Measurements from ENCODE around the gene SCML1. TPM values are rescaled to one million over a fixed set of nuclear protein-coding genes. Genes with fewer than 3 reads are reported as not detected.

SCML1 gene
- total RNA-seq, 1 donor from 2014 or later, result 5.1 TPM

DNA sequence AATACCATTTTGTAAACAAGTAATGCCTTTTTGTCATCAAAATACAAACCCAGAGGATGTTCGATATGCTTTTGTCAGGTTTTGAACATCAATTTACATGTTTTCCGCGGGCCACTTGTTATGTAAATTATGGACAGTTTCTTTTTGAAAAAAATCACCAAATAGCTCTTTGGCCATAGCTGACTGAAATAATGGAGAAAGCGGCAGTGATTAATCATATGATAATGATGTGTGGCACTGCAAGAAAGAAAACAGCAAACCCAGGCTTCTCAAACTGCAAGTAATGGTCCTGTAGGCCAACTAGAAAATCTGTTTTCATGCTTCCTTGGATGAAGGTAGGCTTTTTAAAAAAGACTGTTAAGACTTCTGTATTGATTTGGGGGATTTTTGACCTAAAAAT, 15.6 kb upstream of the SCML1 start:
- H3K4me3 ChIP-seq (ENCODE audit: insufficient read depth, low read depth, low read length), result no peak overlapping the region
- Mint-ChIP-seq H3K36me3 (ENCODE audit: low read depth, unreplicated experiment) (peaks cover 3% of the 10 kb centered on the region), H3K4me1 (ENCODE audit: low read depth, unreplicated experiment) (no peaks in the 10 kb centered on the region), H3K27me3 (ENCODE audit: low read depth, unreplicated experiment) (no peaks in the 10 kb centered on the region), H3K27ac (ENCODE audit: unreplicated experiment) (no peak overlapping the region), H3K9me3 (ENCODE audit: unreplicated experiment) (no peaks in the 10 kb centered on the region), H3K4me3 (ENCODE audit: unreplicated experiment) (no peak overlapping the region)
- H3K27ac ChIP-seq (ENCODE audit: low read depth, low read length), result no peak overlapping the region
- DNase-seq (ENCODE audit: low read depth) (no peak), FAIRE-seq (no peak)
- H3K4me1 ChIP-seq (ENCODE audit: insufficient read depth, low read length), result no peaks in the 10 kb centered on the region
- H3K9me3 ChIP-seq (ENCODE audit: insufficient read depth, low read depth, low read length), result no peaks in the 10 kb centered on the region
- no peaks in the 10 kb centered on the region for H3K36me3 ChIP-seq (ENCODE audit: insufficient read depth, low read length)
- H3K79me2 ChIP-seq (ENCODE audit: insufficient read depth, low read length), result no peaks in the 10 kb centered on the region
- H3K27me3 ChIP-seq (ENCODE audit: insufficient read depth, low read length), result no peaks in the 10 kb centered on the region
- H4K20me1 ChIP-seq (ENCODE audit: insufficient read depth, low read length), result no peaks in the 10 kb centered on the region
- no peak overlapping the region for H2AFZ ChIP-seq (ENCODE audit: low read depth, low read length)
- H3K4me2 ChIP-seq (ENCODE audit: low read length), result no peak overlapping the region
- TF ChIP-seq EZH2 (IDR thresholded peaks at IDR 0.05; ENCODE audit: insufficient read depth, low read length), result no peak
- TF ChIP-seq, protein P1, sequence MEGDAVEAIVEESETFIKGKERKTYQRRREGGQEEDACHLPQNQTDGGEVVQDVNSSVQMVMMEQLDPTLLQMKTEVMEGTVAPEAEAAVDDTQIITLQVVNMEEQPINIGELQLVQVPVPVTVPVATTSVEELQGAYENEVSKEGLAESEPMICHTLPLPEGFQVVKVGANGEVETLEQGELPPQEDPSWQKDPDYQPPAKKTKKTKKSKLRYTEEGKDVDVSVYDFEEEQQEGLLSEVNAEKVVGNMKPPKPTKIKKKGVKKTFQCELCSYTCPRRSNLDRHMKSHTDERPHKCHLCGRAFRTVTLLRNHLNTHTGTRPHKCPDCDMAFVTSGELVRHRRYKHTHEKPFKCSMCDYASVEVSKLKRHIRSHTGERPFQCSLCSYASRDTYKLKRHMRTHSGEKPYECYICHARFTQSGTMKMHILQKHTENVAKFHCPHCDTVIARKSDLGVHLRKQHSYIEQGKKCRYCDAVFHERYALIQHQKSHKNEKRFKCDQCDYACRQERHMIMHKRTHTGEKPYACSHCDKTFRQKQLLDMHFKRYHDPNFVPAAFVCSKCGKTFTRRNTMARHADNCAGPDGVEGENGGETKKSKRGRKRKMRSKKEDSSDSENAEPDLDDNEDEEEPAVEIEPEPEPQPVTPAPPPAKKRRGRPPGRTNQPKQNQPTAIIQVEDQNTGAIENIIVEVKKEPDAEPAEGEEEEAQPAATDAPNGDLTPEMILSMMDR (IDR thresholded peaks at IDR 0.05; ENCODE audit: insufficient read depth, low read depth, low read length), result no peak
- no peak overlapping the region for H3K9ac ChIP-seq (ENCODE audit: low read length)

DNA sequence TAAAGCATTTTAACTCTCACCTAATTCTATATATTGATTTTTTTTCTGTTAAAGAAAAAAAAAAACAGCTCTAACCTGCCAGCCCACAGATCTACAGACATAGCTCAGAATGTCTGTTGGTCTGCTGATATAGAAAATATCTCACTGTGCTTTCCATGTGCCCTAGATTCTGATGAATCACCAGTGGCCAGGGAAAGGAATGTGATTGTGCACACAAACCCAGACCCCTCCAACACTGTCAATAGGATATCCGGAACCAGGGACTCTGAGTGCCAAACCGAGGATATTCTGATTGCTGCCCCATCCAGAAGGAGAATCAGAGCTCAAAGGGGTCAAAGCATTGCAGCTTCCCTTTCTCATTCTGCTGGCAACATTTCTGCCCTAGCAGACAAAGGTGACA, 12.1 kb upstream of the SCML1 start:
- Histone ChIP-seq H3K4me2 (ENCODE audit: low read length) (no peak overlapping the region), H3K9ac (ENCODE audit: low read length) (no peak overlapping the region), H3K27me3 (ENCODE audit: insufficient read depth, low read length) (no peaks in the 10 kb centered on the region), H3K27ac (ENCODE audit: low read depth, low read length) (no peak overlapping the region), H3K4me1 (ENCODE audit: insufficient read depth, low read length) (no peaks in the 10 kb centered on the region), H3K79me2 (ENCODE audit: insufficient read depth, low read length) (no peaks in the 10 kb centered on the region), H2AFZ (ENCODE audit: low read depth, low read length) (no peak overlapping the region), H3K9me3 (ENCODE audit: insufficient read depth, low read depth, low read length) (no peaks in the 10 kb centered on the region), H3K36me3 (ENCODE audit: insufficient read depth, low read length) (no peaks in the 10 kb centered on the region), H3K4me3 (ENCODE audit: insufficient read depth, low read depth, low read length) (no peak overlapping the region), H4K20me1 (ENCODE audit: insufficient read depth, low read length) (no peaks in the 10 kb centered on the region)
- Mint-ChIP-seq H3K4me3 (ENCODE audit: unreplicated experiment) (no peak overlapping the region), H3K27me3 (ENCODE audit: low read depth, unreplicated experiment) (no peaks in the 10 kb centered on the region), H3K36me3 (ENCODE audit: low read depth, unreplicated experiment) (peaks cover 9% of the 10 kb centered on the region), H3K4me1 (ENCODE audit: low read depth, unreplicated experiment) (no peaks in the 10 kb centered on the region), H3K9me3 (ENCODE audit: unreplicated experiment) (no peaks in the 10 kb centered on the region), H3K27ac (ENCODE audit: unreplicated experiment) (no peak overlapping the region)
- DNase-seq (ENCODE audit: low read depth) (no peak), FAIRE-seq (no peak)
- no peak for TF ChIP-seq EZH2 (IDR thresholded peaks at IDR 0.05; ENCODE audit: insufficient read depth, low read length)
- TF ChIP-seq, protein P1 (IDR thresholded peaks at IDR 0.05; ENCODE audit: insufficient read depth, low read depth, low read length), result no peak

DNA sequence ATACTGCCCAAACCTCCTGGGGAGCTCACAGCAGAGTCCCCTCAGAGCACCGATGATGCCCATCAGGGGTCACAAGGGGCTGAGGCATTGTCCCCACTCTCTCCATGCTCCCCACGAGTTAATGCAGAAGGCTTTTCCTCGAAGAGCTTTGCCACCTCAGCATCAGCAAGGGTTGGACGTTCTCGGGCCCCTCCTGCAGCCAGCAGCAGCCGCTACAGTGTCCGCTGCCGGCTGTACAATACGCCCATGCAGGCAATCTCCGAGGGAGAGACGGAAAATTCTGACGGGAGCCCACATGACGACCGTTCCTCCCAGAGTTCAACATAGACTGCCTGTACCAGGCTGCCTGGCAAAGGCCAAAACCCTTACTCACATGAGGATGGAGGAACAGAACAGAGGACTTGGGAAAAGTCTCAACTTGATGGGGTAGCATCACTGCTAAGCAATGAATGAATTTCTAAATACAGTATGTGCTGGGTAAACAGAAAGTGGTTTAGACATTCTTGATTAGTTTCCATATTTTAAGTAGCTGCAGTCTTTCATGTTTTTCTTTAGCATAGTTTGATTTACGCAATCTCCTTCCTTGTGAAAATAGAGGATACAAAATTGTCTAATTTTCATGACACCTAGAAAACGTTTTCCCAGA, 5.0 kb upstream of the SCML1 start:
- no peaks in the 10 kb centered on the region for H3K4me1 ChIP-seq (ENCODE audit: insufficient read depth, low read length)
- no peak overlapping the region for H3K27ac ChIP-seq (ENCODE audit: low read depth, low read length)
- H3K9me3 ChIP-seq (ENCODE audit: insufficient read depth, low read depth, low read length), result no peaks in the 10 kb centered on the region
- no peak overlapping the region for H3K9ac ChIP-seq (ENCODE audit: low read length)
- no peak for TF ChIP-seq EZH2 (IDR thresholded peaks at IDR 0.05; ENCODE audit: insufficient read depth, low read length)
- TF ChIP-seq, protein P1 (IDR thresholded peaks at IDR 0.05; ENCODE audit: insufficient read depth, low read depth, low read length), result no peak
- H3K36me3 Mint-ChIP-seq (ENCODE audit: low read depth, unreplicated experiment), result peaks cover 3% of the 10 kb centered on the region
- no peaks in the 10 kb centered on the region for H3K4me1 Mint-ChIP-seq (ENCODE audit: low read depth, unreplicated experiment)
- H3K27ac Mint-ChIP-seq (ENCODE audit: unreplicated experiment), result no peak overlapping the region
- no peak overlapping the region for H3K4me3 ChIP-seq (ENCODE audit: insufficient read depth, low read depth, low read length)
- no peak for DNase-seq (ENCODE audit: low read depth)
- H3K27me3 Mint-ChIP-seq (ENCODE audit: low read depth, unreplicated experiment), result no peaks in the 10 kb centered on the region
- H3K36me3 ChIP-seq (ENCODE audit: insufficient read depth, low read length), result peaks cover 2% of the 10 kb centered on the region
- H3K9me3 Mint-ChIP-seq (ENCODE audit: unreplicated experiment), result no peaks in the 10 kb centered on the region
- no peak overlapping the region for H2AFZ ChIP-seq (ENCODE audit: low read depth, low read length)
- no peak overlapping the region for H3K4me2 ChIP-seq (ENCODE audit: low read length)
- no peaks in the 10 kb centered on the region for H4K20me1 ChIP-seq (ENCODE audit: insufficient read depth, low read length)
- no peaks in the 10 kb centered on the region for H3K79me2 ChIP-seq (ENCODE audit: insufficient read depth, low read length)
- no peaks in the 10 kb centered on the region for H3K27me3 ChIP-seq (ENCODE audit: insufficient read depth, low read length)
- peak; percentile 92 for FAIRE-seq
- no peak overlapping the region for H3K4me3 Mint-ChIP-seq (ENCODE audit: unreplicated experiment)

Data from astrocyte (in vitro differentiated cells and primary cell).